SK-N-SH (cell line): ENCODE data around the gene SLC17A1.

Experiments used
- CTCF ChIP-seq: fragments of 200-600 bp; sonication (generic); IDR thresholded peaks from 2 replicates; pipeline ENCODE4 v1.6.1; 2017; ENCODE audit warnings: antibody characterized with exemption, mild to moderate bottlenecking, moderate library complexity
- GABPA ChIP-seq: IDR thresholded peaks from 2 replicates; pipeline ENCODE4 v1.4.0; 2012; ENCODE audit warnings: low read depth, mild to moderate bottlenecking
- USF1 ChIP-seq: IDR thresholded peaks from 2 replicates; pipeline ENCODE4 v1.4.0; 2012; ENCODE audit warnings: low read depth, borderline replicate concordance

GRCh38 chr6:25745836-25746235 lies 86.0 kb downstream of the SLC17A1 start:
- no peak for TF ChIP-seq CTCF
- no peak for TF ChIP-seq USF1
- TF ChIP-seq GABPA = no peak
